ENCODE data around the gene ZNF584.

Gene ZNF584

GRCh38 chr19:58380037-58380661 is 28.3 kb upstream of the ZNF584 start:
- Histone ChIP-seq H3K79me2 (ENCODE audit: control insufficient read depth, insufficient read depth, low read length, poor library complexity) (no peaks in the 10 kb centered on the region), H3K9ac (ENCODE audit: low read length) (peak overlapping the region; percentile 83), H3K23ac (ENCODE audit: low read length) (no peak overlapping the region), H3K14ac (ENCODE audit: low read length) (peak overlapping the region; percentile 59), H2BK5ac (ENCODE audit: low read depth, low read length, poor library complexity) (no peak overlapping the region), H3K27me3 (ENCODE audit: insufficient read depth, low read length) (no peaks in the 10 kb centered on the region), H3K4me3 (ENCODE audit: low read depth, low read length) (peak overlapping the region; percentile 84), H2BK12ac (ENCODE audit: low read length) (no peak overlapping the region), H3K27ac (ENCODE audit: low read depth, low read length) (peak overlapping the region; percentile 68), H3K4ac (ENCODE audit: low read depth, low read length) (peak overlapping the region; percentile 18), H3K18ac (ENCODE audit: low read length) (peak overlapping the region; percentile 27), H4K91ac (ENCODE audit: low read depth, low read length) (peak overlapping the region; percentile 48), H3K79me1 (ENCODE audit: low read length) (peaks cover 6% of the 10 kb centered on the region), H4K12ac (ENCODE audit: low read depth, low read length) (peak overlapping the region; percentile 55), H2AK5ac (ENCODE audit: low read length) (peak overlapping the region; percentile 25), H3K36me3 (ENCODE audit: control insufficient read depth in 1 of 2, insufficient read depth in 2 of 2, low read length in 2 of 2) (no peaks in the 10 kb centered on the region), H3K4me2 (ENCODE audit: low read length) (peak overlapping the region; percentile 93), H4K8ac (ENCODE audit: low read depth, low read length) (peak overlapping the region; percentile 91), H3K4me1 (ENCODE audit: control insufficient read depth in 1 of 2, insufficient read depth in 2 of 2, low read length in 2 of 2) (peaks cover 13 to 18% of the 10 kb centered on the region in 2 experiments), H2AFZ (ENCODE audit: insufficient read depth, low read length, poor library complexity) (peak overlapping the region; percentile 68), H2BK120ac (ENCODE audit: insufficient read depth, low read length, poor library complexity) (no peak overlapping the region), H3K9me3 (ENCODE audit: insufficient read depth, low read depth, low read length) (no peaks in the 10 kb centered on the region)
- no CpG with 5 or more reads among the region's 24 CpGs for WGBS (ENCODE audit: extremely low coverage, insufficient coverage, insufficient read length)
- peak in 1 of 2 donors; percentile 10 for DNase-seq

GRCh38 chr19:58380662-58381459 is 27.6 kb upstream of the ZNF584 start, which contains the start of gene ZNF837:
ZNF837 (minus strand) TSS chr19:58381030; CDS start chr19:58369332, 11,698 bp downstream.
- Histone ChIP-seq H2AFZ (ENCODE audit: insufficient read depth, low read length, poor library complexity) (peak within 1 kb of the TSS; percentile 68), H2BK120ac (ENCODE audit: insufficient read depth, low read length, poor library complexity) (peak within 1 kb of the TSS; percentile 21), H3K36me3 (ENCODE audit: control insufficient read depth in 1 of 2, insufficient read depth in 2 of 2, low read length in 2 of 2) (no peaks in the 10 kb centered on the region), H3K4ac (ENCODE audit: low read depth, low read length) (peak within 1 kb of the TSS; percentile 54), H2BK5ac (ENCODE audit: low read depth, low read length, poor library complexity) (peak within 1 kb of the TSS; percentile 70), H3K18ac (ENCODE audit: low read length) (peak within 1 kb of the TSS; percentile 65), H3K27me3 (ENCODE audit: insufficient read depth, low read length) (no peaks in the 10 kb centered on the region), H2BK12ac (ENCODE audit: low read length) (no peak within 1 kb of the TSS), H3K4me3 (ENCODE audit: low read depth, low read length) (peak within 1 kb of the TSS; percentile 84), H3K4me2 (ENCODE audit: low read length) (peak within 1 kb of the TSS; percentile 93), H4K91ac (ENCODE audit: low read depth, low read length) (peak within 1 kb of the TSS; percentile 53), H2AK5ac (ENCODE audit: low read length) (peak within 1 kb of the TSS; percentile 37), H3K4me1 (ENCODE audit: control insufficient read depth in 1 of 2, insufficient read depth in 2 of 2, low read length in 2 of 2) (peaks cover 15 to 25% of the 10 kb centered on the region in 2 experiments), H3K79me2 (ENCODE audit: control insufficient read depth, insufficient read depth, low read length, poor library complexity) (no peaks in the 10 kb centered on the region), H3K9me3 (ENCODE audit: insufficient read depth, low read depth, low read length) (no peaks in the 10 kb centered on the region), H3K79me1 (ENCODE audit: low read length) (peaks cover 6% of the 10 kb centered on the region), H3K9ac (ENCODE audit: low read length) (peak within 1 kb of the TSS; percentile 85), H3K27ac (ENCODE audit: low read depth, low read length) (peak within 1 kb of the TSS; percentile 68), H3K14ac (ENCODE audit: low read length) (peak within 1 kb of the TSS; percentile 63), H4K12ac (ENCODE audit: low read depth, low read length) (peak within 1 kb of the TSS; percentile 79), H4K8ac (ENCODE audit: low read depth, low read length) (peak within 1 kb of the TSS; percentile 91), H3K23ac (ENCODE audit: low read length) (no peak within 1 kb of the TSS)
- no CpG with 5 or more reads among the region's 83 CpGs for WGBS (ENCODE audit: extremely low coverage, insufficient coverage, insufficient read length)
- DNase-seq = peak; percentile 100

GRCh38 chr19:58381460-58382212 is 26.8 kb upstream of the ZNF584 start:
- Histone ChIP-seq H2AFZ (ENCODE audit: insufficient read depth, low read length, poor library complexity) (peak overlapping the region; percentile 25), H2AK5ac (ENCODE audit: low read length) (peak overlapping the region; percentile 37), H3K4me3 (ENCODE audit: low read depth, low read length) (peak overlapping the region; percentile 64), H3K9ac (ENCODE audit: low read length) (peak overlapping the region; percentile 0), H3K9me3 (ENCODE audit: insufficient read depth, low read depth, low read length) (no peaks in the 10 kb centered on the region), H4K8ac (ENCODE audit: low read depth, low read length) (peak overlapping the region; percentile 82), H4K91ac (ENCODE audit: low read depth, low read length) (no peak overlapping the region), H3K18ac (ENCODE audit: low read length) (no peak overlapping the region), H3K4ac (ENCODE audit: low read depth, low read length) (peak overlapping the region; percentile 54), H3K27me3 (ENCODE audit: insufficient read depth, low read length) (no peaks in the 10 kb centered on the region), H3K36me3 (ENCODE audit: control insufficient read depth in 1 of 2, insufficient read depth in 2 of 2, low read length in 2 of 2) (no peaks in the 10 kb centered on the region), H3K4me2 (ENCODE audit: low read length) (peak overlapping the region; percentile 93), H2BK12ac (ENCODE audit: low read length) (peak overlapping the region; percentile 17), H3K23ac (ENCODE audit: low read length) (no peak overlapping the region), H3K79me1 (ENCODE audit: low read length) (peaks cover 14% of the 10 kb centered on the region), H3K79me2 (ENCODE audit: control insufficient read depth, insufficient read depth, low read length, poor library complexity) (peaks cover 6% of the 10 kb centered on the region), H2BK120ac (ENCODE audit: insufficient read depth, low read length, poor library complexity) (no peak overlapping the region), H3K14ac (ENCODE audit: low read length) (peak overlapping the region; percentile 63), H3K27ac (ENCODE audit: low read depth, low read length) (no peak overlapping the region), H2BK5ac (ENCODE audit: low read depth, low read length, poor library complexity) (no peak overlapping the region), H4K12ac (ENCODE audit: low read depth, low read length) (peak overlapping the region; percentile 60), H3K4me1 (ENCODE audit: control insufficient read depth in 1 of 2, insufficient read depth in 2 of 2, low read length in 2 of 2) (peaks cover 17 to 28% of the 10 kb centered on the region in 2 experiments)
- DNase-seq = no peak
- WGBS (ENCODE audit: extremely low coverage, insufficient coverage, insufficient read length) = no CpG with 5 or more reads among the region's 26 CpGs

GRCh38 chr19:58382997-58383603 is 25.3 kb upstream of the ZNF584 start:
- Histone ChIP-seq H3K18ac (ENCODE audit: low read length) (no peak overlapping the region), H4K8ac (ENCODE audit: low read depth, low read length) (no peak overlapping the region), H3K4me1 (ENCODE audit: control insufficient read depth in 1 of 2, insufficient read depth in 2 of 2, low read length in 2 of 2) (peaks cover 23 to 34% of the 10 kb centered on the region in 2 experiments), H3K4ac (ENCODE audit: low read depth, low read length) (no peak overlapping the region), H2BK12ac (ENCODE audit: low read length) (no peak overlapping the region), H3K4me2 (ENCODE audit: low read length) (no peak overlapping the region), H2BK5ac (ENCODE audit: low read depth, low read length, poor library complexity) (no peak overlapping the region), H3K27ac (ENCODE audit: low read depth, low read length) (no peak overlapping the region), H2AFZ (ENCODE audit: insufficient read depth, low read length, poor library complexity) (no peak overlapping the region), H3K27me3 (ENCODE audit: insufficient read depth, low read length) (no peaks in the 10 kb centered on the region), H2BK120ac (ENCODE audit: insufficient read depth, low read length, poor library complexity) (no peak overlapping the region), H3K36me3 (ENCODE audit: control insufficient read depth in 1 of 2, insufficient read depth in 2 of 2, low read length in 2 of 2) (peaks cover 1% of the 10 kb centered on the region in 2 experiments), H4K12ac (ENCODE audit: low read depth, low read length) (no peak overlapping the region), H4K91ac (ENCODE audit: low read depth, low read length) (no peak overlapping the region), H3K9ac (ENCODE audit: low read length) (no peak overlapping the region), H3K14ac (ENCODE audit: low read length) (no peak overlapping the region), H3K9me3 (ENCODE audit: insufficient read depth, low read depth, low read length) (no peaks in the 10 kb centered on the region), H3K79me1 (ENCODE audit: low read length) (peaks cover 17% of the 10 kb centered on the region), H2AK5ac (ENCODE audit: low read length) (no peak overlapping the region), H3K23ac (ENCODE audit: low read length) (no peak overlapping the region), H3K79me2 (ENCODE audit: control insufficient read depth, insufficient read depth, low read length, poor library complexity) (peaks cover 15% of the 10 kb centered on the region), H3K4me3 (ENCODE audit: low read depth, low read length) (no peak overlapping the region)
- DNase-seq = no peak
- WGBS (ENCODE audit: extremely low coverage, insufficient coverage, insufficient read length) = no CpG with 5 or more reads among the region's 6 CpGs
